Suprapubic skin (tissue), 4 donors: ENCODE data around the gene ITPKC. TPM values are rescaled to one million over a fixed set of nuclear protein-coding genes. Genes with fewer than 3 reads are reported as not detected.
A peak's percentile ranks its signal among the peaks of the same experiment; 100 is the strongest.

Experiments
- DNase-seq, 2 donors: peaks; one replicate each; pipeline ENCODE4 v3.0.0-alpha.2; 2019; ENCODE audit warnings: low spot score in 2 of 2
- H3K27ac ChIP-seq: fragments of 200-600 bp; sonication (generic); one replicate; pipeline ENCODE4 v1.5.1; 2019
- H3K27me3 ChIP-seq: fragments of 200-600 bp; sonication (generic); one replicate; pipeline ENCODE4 v1.5.1; 2019
- H3K36me3 ChIP-seq: fragments of 200-600 bp; sonication (generic); one replicate; pipeline ENCODE4 v1.5.1; 2019
- H3K4me1 ChIP-seq: fragments of 200-600 bp; sonication (generic); one replicate; pipeline ENCODE4 v1.5.1; 2019
- H3K4me3 ChIP-seq: fragments of 200-600 bp; sonication (generic); one replicate; pipeline ENCODE4 v1.5.1; 2019; ENCODE audit warnings: mild to moderate bottlenecking
- H3K9me3 ChIP-seq: fragments of 200-600 bp; sonication (generic); one replicate; pipeline ENCODE4 v1.5.1; 2019
- EP300 ChIP-seq: sonication (generic); formaldehyde crosslinking; IDR thresholded peaks from one replicate; pipeline ENCODE4 v1.6.1; 2017; ENCODE audit warnings: antibody characterized with exemption
- POLR2A ChIP-seq, 2 donors: fragments of 450-650 bp; IDR thresholded peaks; one replicate each; pipeline ENCODE4 v1.6.1; 2017; ENCODE audit warnings: antibody characterized with exemption in 2 of 2, mild to moderate bottlenecking in 2 of 2, moderate library complexity in 2 of 2
- POLR2AphosphoS5 ChIP-seq, 3 donors: sonication (generic); formaldehyde crosslinking; IDR thresholded peaks; one replicate each; pipeline ENCODE4 v1.6.1; 2017; ENCODE audit warnings: antibody characterized with exemption in 3 of 3
- WGBS: methylation state at CpG from one replicate; pipeline ENCODE4 v1.1.5; 2018; 5-methylcytosine and 5-hydroxymethylcytosine counted together
- total RNA-seq, 4 donors: library from RNA; depleted of rRNA; stranded (reverse); fragments of >200 nt; gene quantifications; one replicate each; pipeline ENCODE4 v1.1.0, GENCODE V29; 2016
- TF ChIP-seq, protein P1 (sequence below), 2 donors: fragments of 200-600 bp in 1 of 2; fragments of 450-650 bp in 1 of 2; sonication (generic) in 1 of 2; IDR thresholded peaks; one replicate each; pipeline ENCODE4 v1.5.1; 2016 to 2019; ENCODE audit warnings: antibody characterized with exemption in 2 of 2, mild to moderate bottlenecking in 1 of 2, moderate library complexity in 1 of 2

The ITPKC gene
- 10 to 100 TPM; 52.9 to 93.8 (median 70.9) TPM for total RNA-seq

DNA sequence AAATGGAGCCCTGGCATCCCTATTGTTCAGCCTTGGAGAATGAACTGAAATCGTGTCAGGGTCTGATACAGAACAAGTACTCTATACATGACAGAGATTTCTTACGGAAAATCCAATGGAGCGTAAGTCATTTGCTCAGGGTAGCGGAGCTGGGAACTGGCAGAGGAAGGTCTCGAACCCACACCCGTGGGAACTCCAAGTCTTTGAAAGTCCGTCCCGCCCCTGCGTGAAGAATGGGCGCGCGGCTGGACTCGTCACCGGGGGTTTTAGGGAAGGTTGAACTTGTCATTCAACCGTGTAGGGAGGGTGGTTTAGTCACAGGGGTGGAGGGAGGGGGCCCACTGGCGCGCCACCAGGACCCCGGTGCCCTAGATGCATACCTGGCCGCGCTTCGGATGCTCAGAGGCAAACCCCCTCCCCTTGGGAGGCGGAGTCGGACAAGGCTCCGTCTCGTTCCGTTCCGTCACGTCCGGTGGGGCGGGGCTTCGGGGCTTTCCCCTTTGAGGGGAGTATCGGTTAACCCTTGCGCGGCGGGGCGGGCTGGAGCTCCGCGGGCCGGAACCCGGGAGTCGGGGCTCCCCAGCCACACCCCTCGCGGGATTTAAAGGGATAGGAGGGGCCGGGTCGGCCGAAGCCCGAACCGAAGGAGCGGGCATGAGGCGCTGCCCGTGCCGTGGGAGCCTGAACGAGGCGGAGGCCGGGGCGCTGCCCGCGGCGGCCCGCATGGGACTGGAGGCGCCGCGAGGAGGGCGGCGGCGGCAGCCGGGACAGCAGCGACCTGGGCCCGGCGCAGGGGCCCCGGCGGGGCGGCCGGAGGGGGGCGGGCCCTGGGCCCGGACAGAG is at the start of gene ITPKC, which contains the start of gene COQ8B:
TSS of gene ITPKC (plus strand) at position 631 of the 843 bp plus-strand sequence. CDS start at position 655, 24 bp downstream.
TSS of gene COQ8B (minus strand) at position 405 of the 843 bp plus-strand sequence. CDS start 2,254 bp downstream, outside the sequence.
- peak within 1 kb of the TSS; percentile 97 for H3K27ac ChIP-seq
- peak; percentile 100 for DNase-seq
- no peaks in the 10 kb centered on the region for H3K9me3 ChIP-seq
- 2% methylated on average over 12 of the region's 76 CpGs for WGBS
- H3K4me1 ChIP-seq, result peaks cover 44% of the 10 kb centered on the region
- peak within 1 kb of the TSS; percentile 90 for H3K4me3 ChIP-seq
- H3K36me3 ChIP-seq, result peaks cover 8% of the 10 kb centered on the region
- no peaks in the 10 kb centered on the region for H3K27me3 ChIP-seq
- TF ChIP-seq, protein P1, sequence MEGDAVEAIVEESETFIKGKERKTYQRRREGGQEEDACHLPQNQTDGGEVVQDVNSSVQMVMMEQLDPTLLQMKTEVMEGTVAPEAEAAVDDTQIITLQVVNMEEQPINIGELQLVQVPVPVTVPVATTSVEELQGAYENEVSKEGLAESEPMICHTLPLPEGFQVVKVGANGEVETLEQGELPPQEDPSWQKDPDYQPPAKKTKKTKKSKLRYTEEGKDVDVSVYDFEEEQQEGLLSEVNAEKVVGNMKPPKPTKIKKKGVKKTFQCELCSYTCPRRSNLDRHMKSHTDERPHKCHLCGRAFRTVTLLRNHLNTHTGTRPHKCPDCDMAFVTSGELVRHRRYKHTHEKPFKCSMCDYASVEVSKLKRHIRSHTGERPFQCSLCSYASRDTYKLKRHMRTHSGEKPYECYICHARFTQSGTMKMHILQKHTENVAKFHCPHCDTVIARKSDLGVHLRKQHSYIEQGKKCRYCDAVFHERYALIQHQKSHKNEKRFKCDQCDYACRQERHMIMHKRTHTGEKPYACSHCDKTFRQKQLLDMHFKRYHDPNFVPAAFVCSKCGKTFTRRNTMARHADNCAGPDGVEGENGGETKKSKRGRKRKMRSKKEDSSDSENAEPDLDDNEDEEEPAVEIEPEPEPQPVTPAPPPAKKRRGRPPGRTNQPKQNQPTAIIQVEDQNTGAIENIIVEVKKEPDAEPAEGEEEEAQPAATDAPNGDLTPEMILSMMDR (IDR thresholded peaks at IDR 0.05), result peak in 1 of 2 donors; percentile 6
- TF ChIP-seq EP300, result no peak
- TF ChIP-seq POLR2AphosphoS5 (IDR thresholded peaks at IDR 0.05), result peak; percentile 7 to 82 (median 68)
- TF ChIP-seq POLR2A (IDR thresholded peaks at IDR 0.05), result peak; percentile 76 to 77

DNA sequence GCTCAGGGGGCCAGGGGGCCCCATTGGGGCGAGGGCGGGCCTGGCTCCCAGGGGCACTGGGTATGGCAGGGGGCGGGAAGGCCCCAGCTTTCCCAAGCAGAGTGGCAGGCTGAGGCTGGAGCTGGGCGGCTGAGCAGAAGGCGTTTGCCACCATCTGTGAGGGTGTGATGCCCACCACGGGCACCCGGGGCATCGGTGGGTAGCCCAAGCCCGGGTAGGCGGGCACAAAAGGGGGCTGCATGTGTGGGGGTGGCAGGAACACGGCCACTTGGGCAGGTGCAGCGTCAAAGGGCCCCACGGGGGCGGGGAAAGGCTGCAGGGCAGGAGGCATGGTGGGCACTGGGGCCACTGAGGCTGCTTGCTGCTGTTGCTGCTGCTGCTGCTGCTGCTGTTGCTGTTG is 49.3 kb upstream of the ITPKC start:
- no peak for TF ChIP-seq EP300
- TF ChIP-seq, protein P1 (IDR thresholded peaks at IDR 0.05), result no peak
- no peak for TF ChIP-seq POLR2AphosphoS5 (IDR thresholded peaks at IDR 0.05)
- no peak for TF ChIP-seq POLR2A (IDR thresholded peaks at IDR 0.05)
- H3K36me3 ChIP-seq, result peaks cover 55% of the 10 kb centered on the region
- no peak overlapping the region for H3K27ac ChIP-seq
- H3K27me3 ChIP-seq, result no peaks in the 10 kb centered on the region
- 91% methylated on average over 9 of the region's 14 CpGs for WGBS
- H3K4me1 ChIP-seq, result peaks cover 21% of the 10 kb centered on the region
- H3K4me3 ChIP-seq, result no peak overlapping the region
- no peak for DNase-seq
- no peaks in the 10 kb centered on the region for H3K9me3 ChIP-seq

DNA sequence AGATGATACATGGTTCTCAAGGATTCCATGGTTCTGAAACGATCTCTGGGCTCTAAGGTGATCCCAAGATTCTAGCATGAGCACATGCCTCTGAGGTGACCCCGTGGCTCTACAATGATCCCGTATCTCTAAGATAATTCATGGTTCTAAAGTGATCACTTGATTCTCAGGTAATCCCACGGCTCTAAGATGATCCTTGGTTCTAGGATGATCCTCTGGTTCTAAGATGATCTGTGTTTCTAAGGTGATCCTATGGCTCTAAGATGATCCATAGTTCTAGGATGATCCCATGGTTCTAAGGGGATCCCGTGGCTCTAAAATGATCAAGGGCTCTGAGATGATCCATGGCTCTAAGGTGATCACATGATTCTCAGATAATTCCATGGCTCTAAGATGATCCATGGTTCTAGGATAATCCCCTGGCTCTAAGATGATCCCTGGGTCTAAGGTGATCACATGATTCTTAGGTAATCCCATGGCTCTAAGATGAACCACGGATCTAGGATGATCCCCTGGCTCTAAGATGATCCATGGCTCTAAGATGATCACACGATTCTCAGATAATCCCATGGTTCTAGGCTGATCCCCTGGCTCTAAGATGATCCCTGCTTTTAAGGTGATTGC is 47.8 kb upstream of the ITPKC start:
- no peak for TF ChIP-seq POLR2A (IDR thresholded peaks at IDR 0.05)
- no peak for TF ChIP-seq EP300
- TF ChIP-seq, protein P1 (IDR thresholded peaks at IDR 0.05), result no peak
- no peak for TF ChIP-seq POLR2AphosphoS5 (IDR thresholded peaks at IDR 0.05)
- Histone ChIP-seq H3K4me3 (no peak overlapping the region), H3K27me3 (no peaks in the 10 kb centered on the region), H3K4me1 (peaks cover 10% of the 10 kb centered on the region), H3K36me3 (peaks cover 70% of the 10 kb centered on the region), H3K27ac (no peak overlapping the region), H3K9me3 (no peaks in the 10 kb centered on the region)
- no peak for DNase-seq
- WGBS, result 90% methylated on average over 7 of the region's 7 CpGs

DNA sequence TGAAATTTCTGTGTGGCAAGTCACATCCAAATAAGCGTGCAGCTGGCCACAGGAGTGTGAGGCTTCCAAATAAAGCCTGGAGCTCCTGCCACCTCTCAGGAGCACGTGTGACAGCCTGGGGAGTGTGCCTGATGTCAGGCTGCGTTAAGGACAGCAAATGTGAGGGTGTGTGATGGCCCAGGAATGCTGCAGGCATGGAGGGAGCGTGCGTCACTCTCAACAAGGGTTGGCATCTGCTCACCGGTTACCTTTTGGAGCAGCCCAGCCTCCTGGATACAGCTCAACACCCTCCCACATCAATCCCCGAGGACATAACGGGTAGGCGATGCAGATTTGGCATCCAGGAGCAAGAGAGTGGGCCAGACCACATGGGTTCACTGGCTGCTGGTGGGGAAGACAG is 45.5 kb upstream of the ITPKC start:
- no peak overlapping the region for H3K4me3 ChIP-seq
- TF ChIP-seq, protein P1 (IDR thresholded peaks at IDR 0.05), result no peak
- TF ChIP-seq POLR2AphosphoS5 (IDR thresholded peaks at IDR 0.05), result no peak
- no peak for TF ChIP-seq EP300
- no peak for TF ChIP-seq POLR2A (IDR thresholded peaks at IDR 0.05)
- no peaks in the 10 kb centered on the region for H3K27me3 ChIP-seq
- DNase-seq, result no peak
- H3K27ac ChIP-seq, result no peak overlapping the region
- no peaks in the 10 kb centered on the region for H3K9me3 ChIP-seq
- peaks cover 85% of the 10 kb centered on the region for H3K36me3 ChIP-seq
- 58% methylated on average over 9 of the region's 9 CpGs for WGBS
- H3K4me1 ChIP-seq, result peaks cover 3% of the 10 kb centered on the region

DNA sequence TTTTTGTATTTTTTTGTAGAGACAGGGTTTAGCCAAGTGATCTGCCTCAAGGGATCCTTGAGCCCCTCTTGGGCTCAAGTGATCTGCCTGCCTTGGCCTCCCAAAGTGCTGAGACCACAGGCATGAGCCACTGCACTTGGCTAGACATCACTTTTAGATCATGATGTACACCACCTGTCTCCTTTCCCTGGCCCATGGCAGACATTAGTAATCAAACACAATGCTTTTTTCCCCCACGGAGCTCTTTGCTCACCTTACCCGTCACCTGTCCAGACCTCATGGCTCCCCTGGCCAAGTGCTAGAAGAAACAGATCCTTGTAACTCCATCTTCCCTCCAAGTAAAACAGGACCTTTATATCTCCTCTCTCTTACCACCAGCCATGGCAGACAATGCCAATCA is 44.9 kb upstream of the ITPKC start:
- Histone ChIP-seq H3K27ac (no peak overlapping the region), H3K36me3 (peaks cover 91% of the 10 kb centered on the region), H3K27me3 (no peaks in the 10 kb centered on the region), H3K4me1 (no peaks in the 10 kb centered on the region), H3K4me3 (no peak overlapping the region), H3K9me3 (no peaks in the 10 kb centered on the region)
- no peak for DNase-seq
- 93% methylated on average over 2 of the region's 2 CpGs for WGBS
- TF ChIP-seq, protein P1 (IDR thresholded peaks at IDR 0.05), result no peak
- TF ChIP-seq POLR2A (IDR thresholded peaks at IDR 0.05), result no peak
- TF ChIP-seq EP300, result no peak
- no peak for TF ChIP-seq POLR2AphosphoS5 (IDR thresholded peaks at IDR 0.05)
